Measurements from ENCODE around the gene CLN6. TPM values are rescaled to one million over a fixed set of nuclear protein-coding genes. Genes with fewer than 3 reads are reported as not detected.

CLN6 gene
- total RNA-seq, 1 experiment from 2014 or later = 68.7 TPM

GRCh38 chr15:68241088-68241935, 11.8 kb upstream of the CLN6 start:
- no peaks in the 10 kb centered on the region for H3K36me3 ChIP-seq (ENCODE audit: control insufficient read depth, insufficient read depth, low read length)
- no peak for DNase-seq (ENCODE audit: low read depth, low spot score)
- H3K9me3 ChIP-seq (ENCODE audit: control insufficient read depth, insufficient read depth, low read depth, low read length) = 0 out of 2 replicates have a peak, but pooled peaks cover 4% of the 10 kb centered on the region
- no peaks in the 10 kb centered on the region for H3K27me3 ChIP-seq (ENCODE audit: control insufficient read depth, insufficient read depth, low read length)
- in situ Hi-C loops (cut with HindIII; ENCODE audit: low pct_unique_long_range_greater_than_20kb, low sequenced_read_pairs) = no loop called here
- TF ChIP-seq SIN3A (IDR thresholded peaks at IDR 0.05; ENCODE audit: borderline replicate concordance, insufficient read depth, low read depth, low read length) (no peak), CTCF (IDR thresholded peaks at IDR 0.05) (no peak), REST (IDR thresholded peaks at IDR 0.05; ENCODE audit: insufficient read depth in 1 of 2, low read depth in 2 of 2, low read length in 1 of 2) (no peak), POLR2AphosphoS5 (IDR thresholded peaks at IDR 0.05; ENCODE audit: low read depth, low read length) (no peak), TCF7L2 (IDR thresholded peaks at IDR 0.05; ENCODE audit: low read depth, low read length) (no peak)
- no peak overlapping the region for H3K27ac ChIP-seq (ENCODE audit: low read length)
- ATAC-seq = no peak
- POLR2A ChIA-PET = interaction anchor here (0.6 kb wide), 1 partner anchor 34 kb away, joined by 4 read pairs; no protein-coding TSS in a partner anchor
- H3K4me1 ChIP-seq (ENCODE audit: control insufficient read depth, insufficient read depth, low read length) = no peaks in the 10 kb centered on the region
- BruUV-seq (replicated peaks) = no TSS peak
- CTCF ChIA-PET = no interaction called here
- intact Hi-C loops (cut with micrococcal nuclease; ENCODE audit: unreplicated experiment) = no loop called here
- H3K4me3 ChIP-seq (ENCODE audit: low read depth in 2 of 2, low read length in 2 of 2) = no peak overlapping the region

- no peaks in the 10 kb centered on the region for H3K4me1 ChIP-seq (ENCODE audit: control insufficient read depth, insufficient read depth, low read length)
- no TSS peak for BruUV-seq (replicated peaks)
- no peak overlapping the region for H3K27ac ChIP-seq (ENCODE audit: low read length)
- H3K27me3 ChIP-seq (ENCODE audit: control insufficient read depth, insufficient read depth, low read length) = no peaks in the 10 kb centered on the region
- DNase-seq (ENCODE audit: low read depth, low spot score) (no peak), ATAC-seq (no peak)
- no peak for TF ChIP-seq TCF7L2 (IDR thresholded peaks at IDR 0.05; ENCODE audit: low read depth, low read length)
- no peak for TF ChIP-seq REST (IDR thresholded peaks at IDR 0.05; ENCODE audit: insufficient read depth in 1 of 2, low read depth in 2 of 2, low read length in 1 of 2)
- no peak for TF ChIP-seq CTCF (IDR thresholded peaks at IDR 0.05)
- no peak for TF ChIP-seq POLR2AphosphoS5 (IDR thresholded peaks at IDR 0.05; ENCODE audit: low read depth, low read length)
- TF ChIP-seq SIN3A (IDR thresholded peaks at IDR 0.05; ENCODE audit: borderline replicate concordance, insufficient read depth, low read depth, low read length) = no peak
- intact Hi-C loops (cut with micrococcal nuclease; ENCODE audit: unreplicated experiment) = no loop called here
- no peaks in the 10 kb centered on the region for H3K36me3 ChIP-seq (ENCODE audit: control insufficient read depth, insufficient read depth, low read length)
- POLR2A ChIA-PET = no interaction called here
- in situ Hi-C loops (cut with HindIII; ENCODE audit: low pct_unique_long_range_greater_than_20kb, low sequenced_read_pairs) = no loop called here
- H3K9me3 ChIP-seq (ENCODE audit: control insufficient read depth, insufficient read depth, low read depth, low read length) = 0 out of 2 replicates have a peak, but pooled peaks cover under 1% of the 10 kb centered on the region
- no peak overlapping the region for H3K4me3 ChIP-seq (ENCODE audit: low read depth in 2 of 2, low read length in 2 of 2)
- CTCF ChIA-PET = no interaction called here
Observed at GRCh38 chr15:68239025-68239424, 9.5 kb upstream of the CLN6 start.
